Esophagus (tissue), 2 donors: Measurements from ENCODE around the gene TBX10. TPM values are rescaled to one million over a fixed set of nuclear protein-coding genes. Genes with fewer than 3 reads are reported as not detected.
"Not testable (repeated sequence)": the region's sequence is repeated elsewhere in the genome, so short reads cannot be mapped to it uniquely, and the experiment has no call there.

Experiments
- H3K27ac ChIP-seq, 2 donors: one replicate each; pipeline ENCODE4 v1.5.1; 2013; ENCODE audit warnings: low read depth in 2 of 2, mild to moderate bottlenecking in 2 of 2, inconsistent platforms in 1 of 2, low read length in 1 of 2, moderate library complexity in 1 of 2
- H3K27me3 ChIP-seq, 2 donors: one replicate each; pipeline ENCODE4 v1.6.1; 2013; ENCODE audit warnings: low read length in 2 of 2, control low read depth in 1 of 2, mild to moderate bottlenecking in 1 of 2; ENCODE audit not compliant: insufficient read depth in 2 of 2, control insufficient read depth in 1 of 2
- H3K36me3 ChIP-seq, 2 donors: one replicate each; pipeline ENCODE4 v1.6.1; 2013; ENCODE audit warnings: low read length in 1 of 2; ENCODE audit not compliant: control insufficient read depth in 2 of 2, insufficient read depth in 2 of 2
- H3K4me1 ChIP-seq, 2 donors: one replicate each; pipeline ENCODE4 v1.6.1; 2013; ENCODE audit warnings: low read length in 1 of 2; ENCODE audit not compliant: control insufficient read depth in 2 of 2, insufficient read depth in 2 of 2
- H3K4me3 ChIP-seq, 2 donors: one replicate each; pipeline ENCODE4 v1.5.1; 2013; ENCODE audit warnings: low read length in 2 of 2, mild to moderate bottlenecking in 2 of 2, low read depth in 1 of 2, moderate library complexity in 1 of 2
- H3K9me3 ChIP-seq, 2 donors: one replicate each; pipeline ENCODE4 v1.6.1; 2013; ENCODE audit warnings: mild to moderate bottlenecking in 2 of 2, low read depth in 1 of 2, low read length in 1 of 2, moderate library complexity in 1 of 2; ENCODE audit not compliant: control insufficient read depth in 2 of 2, insufficient read depth in 1 of 2
- WGBS, 2 donors: extraction: QIAGEN DNeasy Blood & Tissue Kit; methylation state at CpG; one replicate each; pipeline ENCODE4 v1.1.7; 2013; 5-methylcytosine and 5-hydroxymethylcytosine counted together
- polyA plus RNA-seq, 2 donors: library from polyadenylated mRNA; stranded (reverse); fragments of 200-250 nt; gene quantifications; one replicate each; pipeline ENCODE4 v1.2.3, GENCODE V29; 2013
- donor health status: healthy with polysubstance abuse.
- donor health status: Bipolar disorder and iron deficiency.

TBX10 gene
- polyA plus RNA-seq, 2 donors: not detected

DNA sequence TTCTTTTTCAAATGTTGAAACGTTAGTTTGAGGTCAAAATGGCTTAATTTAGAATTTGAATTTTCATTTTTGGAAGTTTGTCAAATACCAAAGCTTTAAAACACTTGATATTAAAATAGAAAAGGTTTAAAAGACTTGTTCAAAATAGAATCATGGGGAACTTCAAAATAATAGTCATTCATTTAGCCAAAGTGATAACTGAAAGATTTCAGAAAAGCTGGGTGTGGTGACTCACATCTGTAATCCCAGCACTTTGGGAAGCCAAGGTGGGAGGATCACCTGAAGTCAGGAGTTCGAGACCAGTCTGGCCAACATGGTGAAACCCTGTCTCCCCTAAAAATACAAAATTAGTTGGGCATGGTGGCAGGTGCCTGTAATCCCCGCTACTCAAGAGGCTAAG lies 45.1 kb downstream of the TBX10 start:
- H3K27ac ChIP-seq: no peak overlapping the region
- H3K9me3 ChIP-seq: no peaks in the 10 kb centered on the region
- H3K36me3 ChIP-seq: no peaks in the 10 kb centered on the region
- no peaks in the 10 kb centered on the region for H3K27me3 ChIP-seq
- 61 to 64% methylated on average over 3 of the region's 3 CpGs for WGBS, 2 donors
- H3K4me1 ChIP-seq: peaks cover 0 to 10% of the 10 kb centered on the region in 2 donors
- H3K4me3 ChIP-seq: no peak overlapping the region

DNA sequence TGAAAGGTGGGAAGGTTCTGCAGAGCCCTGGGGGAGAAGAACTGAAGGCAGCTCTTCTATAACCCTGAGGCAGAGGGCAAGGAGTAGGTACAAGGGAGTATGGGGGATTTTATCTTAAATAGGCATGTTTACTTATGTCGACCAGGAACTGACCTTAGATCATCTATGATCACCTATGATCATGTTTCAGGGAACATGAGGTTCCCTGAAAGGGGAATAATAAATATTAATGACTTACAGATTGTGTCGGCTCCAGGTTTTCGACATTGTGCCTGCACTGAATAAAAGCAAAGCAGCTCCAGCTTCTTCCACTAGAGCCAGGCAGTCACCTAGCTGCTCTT lies 46.0 kb downstream of the TBX10 start:
- Histone ChIP-seq H3K9me3 (no peaks in the 10 kb centered on the region), H3K36me3 (peaks cover 0 to 3% of the 10 kb centered on the region in 2 donors), H3K4me3 (no peak overlapping the region), H3K27ac (peak overlapping the region in 1 of 2 donors; percentile 45), H3K27me3 (no peaks in the 10 kb centered on the region), H3K4me1 (peaks cover 0 to 10% of the 10 kb centered on the region in 2 donors)
- 36 to 49% methylated on average over 3 of the region's 3 CpGs for WGBS, 2 donors

DNA sequence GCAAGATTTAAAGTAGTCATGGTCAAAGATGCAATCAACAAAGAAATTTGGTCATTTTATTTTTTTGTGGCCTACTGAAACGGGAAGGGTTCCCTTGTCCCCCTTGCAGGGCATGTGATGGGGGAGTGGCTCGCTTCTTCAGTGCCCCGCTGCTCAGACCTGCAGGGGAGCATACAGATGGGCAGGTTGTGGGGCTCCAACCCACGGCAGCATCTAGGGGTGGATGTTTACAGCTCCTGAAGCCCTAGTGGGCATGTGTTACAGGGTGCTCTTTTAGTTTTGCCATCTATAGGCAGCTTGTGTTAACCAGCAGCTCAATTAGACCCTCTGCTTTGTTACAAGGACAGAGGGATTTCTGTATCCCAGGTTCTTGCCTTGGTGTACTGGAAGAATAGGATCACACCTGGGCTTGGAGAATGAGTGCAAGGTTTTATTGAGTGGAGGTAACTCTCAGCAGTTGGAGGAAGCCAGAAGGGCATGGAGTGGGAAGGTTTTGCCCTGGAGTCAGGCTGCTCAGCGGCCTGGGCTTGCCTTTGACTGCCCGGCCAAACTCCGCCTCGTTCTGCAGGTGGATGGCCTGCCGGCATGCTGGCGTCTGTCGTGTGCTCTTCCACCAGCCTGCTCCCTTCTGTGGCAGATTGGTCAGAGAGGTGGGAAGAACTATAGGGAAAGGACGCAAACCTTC lies 46.5 kb downstream of the TBX10 start:
- 48 to 57% methylated on average over 12 of the region's 12 CpGs for WGBS, 2 donors
- Histone ChIP-seq H3K27ac (peak overlapping the region in 1 of 2 donors; percentile 45), H3K9me3 (no peaks in the 10 kb centered on the region), H3K27me3 (no peaks in the 10 kb centered on the region), H3K4me1 (peaks cover 0 to 10% of the 10 kb centered on the region in 2 donors), H3K36me3 (peaks cover 0 to 5% of the 10 kb centered on the region in 2 donors), H3K4me3 (no peak overlapping the region)

DNA sequence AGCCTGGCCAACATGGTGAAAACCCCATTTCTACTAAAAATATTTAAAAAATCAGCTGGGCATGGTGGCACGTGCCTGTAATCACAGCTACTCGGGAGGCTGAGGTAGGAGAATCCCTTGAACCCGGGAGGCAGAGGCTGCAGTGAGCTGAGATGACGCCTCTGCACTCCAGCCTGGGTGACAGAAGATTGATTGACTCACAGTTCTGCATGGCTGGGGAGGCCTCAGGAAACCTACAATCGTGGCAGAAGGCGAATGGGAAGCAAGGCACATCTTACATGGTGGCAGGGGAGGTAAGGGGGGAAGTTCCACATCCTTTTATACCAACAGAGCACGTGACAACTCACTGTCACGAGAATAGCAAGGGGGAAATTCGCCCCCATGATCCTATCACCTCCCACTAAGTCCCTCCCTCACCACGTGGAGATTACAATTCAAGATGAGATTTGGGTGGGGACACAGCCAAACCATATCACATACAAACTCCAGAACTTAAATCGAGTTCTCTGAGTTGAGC lies 50.6 kb downstream of the TBX10 start:
- Histone ChIP-seq H3K4me1 (peaks cover 0 to 24% of the 10 kb centered on the region in 2 donors), H3K36me3 (peaks cover 3 to 22% of the 10 kb centered on the region in 2 donors), H3K27ac (peak overlapping the region in 1 of 2 donors; percentile 15)
- 75 to 77% methylated on average over 11 of the region's 11 CpGs for WGBS, 2 donors
- H3K9me3 ChIP-seq, H3K4me3 ChIP-seq, H3K27me3 ChIP-seq: not testable (repeated sequence)

DNA sequence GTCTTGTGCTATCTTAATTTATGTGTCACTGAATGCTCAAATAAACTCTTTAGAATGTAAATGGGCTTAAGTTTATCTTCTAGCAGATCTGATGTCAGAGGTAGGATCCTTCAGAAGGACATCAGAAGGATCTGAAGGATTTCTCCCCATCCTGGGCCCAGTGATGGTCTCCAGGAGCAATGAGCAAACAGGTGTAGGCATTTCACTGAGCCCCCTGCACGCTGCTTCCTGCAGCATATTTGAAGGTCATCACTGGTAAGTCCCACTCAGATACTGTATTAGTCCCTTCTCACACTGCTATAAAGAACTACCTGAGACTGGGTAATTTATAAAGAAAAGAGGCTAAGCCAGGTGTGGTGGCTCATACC lies 51.4 kb downstream of the TBX10 start:
- peaks cover 0 to 18% of the 10 kb centered on the region in 2 donors for H3K4me1 ChIP-seq
- no peaks in the 10 kb centered on the region for H3K27me3 ChIP-seq
- no peaks in the 10 kb centered on the region for H3K9me3 ChIP-seq
- H3K4me3 ChIP-seq: no peak overlapping the region
- WGBS, 2 donors: 82 to 96% methylated on average over 1 of the region's 1 CpG
- H3K36me3 ChIP-seq: peaks cover 3 to 22% of the 10 kb centered on the region in 2 donors
- no peak overlapping the region for H3K27ac ChIP-seq

DNA sequence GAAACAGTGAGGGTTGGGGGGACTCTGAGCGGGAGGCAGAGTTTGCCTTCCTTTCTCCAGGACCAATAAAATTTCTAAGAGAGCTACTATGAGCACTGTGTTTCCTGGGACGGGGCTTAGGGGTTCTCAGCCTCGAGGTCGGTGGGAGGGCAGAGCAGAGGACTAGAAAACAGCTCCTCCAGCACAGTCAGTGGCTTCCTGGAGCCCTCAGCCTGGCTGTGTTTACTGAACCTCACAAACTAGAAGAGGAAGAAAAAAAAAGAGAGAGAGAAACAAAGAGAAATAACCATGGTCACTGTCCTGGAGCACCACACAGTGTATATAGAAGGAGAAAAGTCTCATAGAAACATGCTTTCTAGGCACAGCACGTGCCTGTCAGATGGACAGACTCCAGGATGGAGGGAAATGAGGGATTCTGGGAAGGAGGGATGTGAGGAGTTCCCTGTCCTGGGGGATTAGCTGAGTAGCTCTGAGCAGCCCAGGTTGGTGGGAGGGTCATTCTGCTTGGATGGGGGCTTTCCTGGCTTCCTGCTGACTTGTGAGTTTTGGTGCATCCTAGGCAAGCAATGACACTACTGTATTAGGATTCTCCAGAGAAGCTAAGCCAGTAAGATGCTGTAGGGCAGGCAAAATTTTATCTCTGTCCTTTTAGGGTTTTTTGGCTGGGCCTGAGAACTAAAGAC lies 52.9 kb downstream of the TBX10 start:
- 81 to 82% methylated on average over 5 of the region's 5 CpGs for WGBS, 2 donors
- no peak overlapping the region for H3K4me3 ChIP-seq
- no peaks in the 10 kb centered on the region for H3K9me3 ChIP-seq
- no peaks in the 10 kb centered on the region for H3K27me3 ChIP-seq
- peak overlapping the region; percentile 99 to 100 for H3K27ac ChIP-seq
- peaks cover 3 to 22% of the 10 kb centered on the region in 2 donors for H3K36me3 ChIP-seq
- peaks cover 0 to 15% of the 10 kb centered on the region in 2 donors for H3K4me1 ChIP-seq

DNA sequence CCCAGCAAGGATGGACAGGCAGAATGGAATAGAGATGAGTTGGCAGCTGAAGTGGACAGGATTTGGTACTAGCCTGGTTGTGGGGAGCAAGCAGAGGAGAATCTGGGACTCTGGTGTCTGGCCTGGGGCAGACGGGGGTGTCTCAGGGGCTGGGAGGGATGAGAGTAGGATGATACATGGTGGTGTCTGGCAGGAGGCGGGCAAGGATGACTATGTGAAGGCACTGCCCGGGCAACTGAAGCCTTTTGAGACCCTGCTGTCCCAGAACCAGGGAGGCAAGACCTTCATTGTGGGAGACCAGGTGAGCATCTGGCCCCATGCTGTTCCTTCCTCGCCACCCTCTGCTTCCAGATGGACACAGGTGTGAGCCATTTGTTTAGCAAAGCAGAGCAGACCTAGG lies 53.7 kb downstream of the TBX10 start:
- no peaks in the 10 kb centered on the region for H3K27me3 ChIP-seq
- H3K9me3 ChIP-seq: no peaks in the 10 kb centered on the region
- H3K4me3 ChIP-seq: peak overlapping the region in 1 of 2 donors; percentile 73
- H3K36me3 ChIP-seq: peaks cover 3 to 22% of the 10 kb centered on the region in 2 donors
- peaks cover 0 to 15% of the 10 kb centered on the region in 2 donors for H3K4me1 ChIP-seq
- H3K27ac ChIP-seq: peak overlapping the region; percentile 99 to 100
- WGBS, 2 donors: 88 to 96% methylated on average over 4 of the region's 4 CpGs

DNA sequence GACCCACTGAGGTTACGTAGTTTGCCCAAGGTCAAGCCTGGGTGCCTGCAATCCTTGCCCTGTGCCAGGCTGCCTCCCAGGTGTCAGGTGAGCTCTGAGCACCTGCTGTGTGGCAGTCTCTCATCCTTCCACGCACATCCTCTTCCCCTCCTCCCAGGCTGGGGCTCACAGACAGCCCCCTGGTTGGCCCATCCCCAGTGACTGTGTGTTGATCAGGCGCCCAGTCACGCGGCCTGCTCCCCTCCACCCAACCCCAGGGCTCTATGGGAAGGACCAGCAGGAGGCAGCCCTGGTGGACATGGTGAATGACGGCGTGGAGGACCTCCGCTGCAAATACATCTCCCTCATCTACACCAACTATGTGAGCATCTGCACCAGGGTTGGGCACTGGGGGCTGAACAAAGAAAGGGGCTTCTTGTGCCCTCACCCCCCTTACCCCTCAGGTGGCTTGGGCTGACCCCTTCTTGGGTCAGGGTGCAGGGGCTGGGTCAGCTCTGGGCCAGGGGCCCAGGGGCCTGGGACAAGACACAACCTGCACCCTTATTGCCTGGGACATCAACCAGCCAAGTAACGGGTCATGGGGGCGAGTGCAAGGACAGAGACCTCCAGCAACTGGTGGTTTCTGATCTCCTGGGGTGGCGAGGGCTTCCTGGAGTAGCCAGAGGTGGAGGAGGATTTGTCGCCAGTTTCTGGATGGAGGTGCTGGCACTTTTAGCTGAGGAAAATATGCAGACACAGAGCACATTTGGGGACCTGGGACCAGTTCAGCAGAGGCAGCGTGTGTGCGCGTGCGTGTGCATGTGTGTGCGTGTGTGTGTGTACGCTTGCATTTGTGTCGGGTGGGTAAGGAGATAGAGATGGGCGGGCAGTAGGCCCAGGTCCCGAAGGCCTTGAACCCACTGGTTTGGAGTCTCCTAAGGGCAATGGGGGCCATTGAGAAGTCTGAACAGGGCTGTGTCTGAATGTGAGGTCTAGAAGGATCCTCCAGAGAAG lies 54.4 kb downstream of the TBX10 start:
- WGBS, 2 donors: 73 to 76% methylated on average over 21 of the region's 21 CpGs
- Histone ChIP-seq H3K4me3 (peak overlapping the region; percentile 73 to 81), H3K4me1 (peaks cover 0 to 15% of the 10 kb centered on the region in 2 donors), H3K36me3 (peaks cover 3 to 22% of the 10 kb centered on the region in 2 donors), H3K27me3 (no peaks in the 10 kb centered on the region), H3K27ac (peak overlapping the region; percentile 99 to 100), H3K9me3 (no peaks in the 10 kb centered on the region)

DNA sequence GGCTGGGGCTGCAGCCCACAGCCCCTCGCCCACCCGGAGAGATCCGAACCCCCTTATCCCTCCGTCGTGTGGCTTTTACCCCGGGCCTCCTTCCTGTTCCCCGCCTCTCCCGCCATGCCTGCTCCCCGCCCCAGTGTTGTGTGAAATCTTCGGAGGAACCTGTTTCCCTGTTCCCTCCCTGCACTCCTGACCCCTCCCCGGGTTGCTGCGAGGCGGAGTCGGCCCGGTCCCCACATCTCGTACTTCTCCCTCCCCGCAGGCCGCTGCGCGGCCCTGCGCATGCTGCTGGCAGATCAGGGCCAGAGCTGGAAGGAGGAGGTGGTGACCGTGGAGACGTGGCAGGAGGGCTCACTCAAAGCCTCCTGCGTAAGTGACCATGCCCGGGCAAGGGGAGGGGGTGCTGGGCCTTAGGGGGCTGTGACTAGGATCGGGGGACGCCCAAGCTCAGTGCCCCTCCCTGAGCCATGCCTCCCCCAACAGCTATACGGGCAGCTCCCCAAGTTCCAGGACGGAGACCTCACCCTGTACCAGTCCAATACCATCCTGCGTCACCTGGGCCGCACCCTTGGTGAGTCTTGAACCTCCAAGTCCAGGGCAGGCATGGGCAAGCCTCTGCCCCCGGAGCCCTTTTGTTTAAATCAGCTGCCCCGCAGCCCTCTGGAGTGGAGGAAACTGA lies 55.2 kb downstream of the TBX10 start:
- peak overlapping the region; percentile 99 to 100 for H3K27ac ChIP-seq
- H3K27me3 ChIP-seq: no peaks in the 10 kb centered on the region
- H3K9me3 ChIP-seq: no peaks in the 10 kb centered on the region
- H3K4me3 ChIP-seq: peak overlapping the region; percentile 73 to 81
- H3K36me3 ChIP-seq: peaks cover 3 to 22% of the 10 kb centered on the region in 2 donors
- WGBS, 2 donors: 11 to 12% methylated on average over 32 to 33 of the region's 33 CpGs
- H3K4me1 ChIP-seq: peaks cover 0 to 15% of the 10 kb centered on the region in 2 donors
